HuH-7 (cell line): ENCODE results near the gene HPS4.
A peak's percentile ranks its signal among the peaks of the same experiment; 100 is the strongest.

Source experiments
- DNase-seq: peaks from one replicate; pipeline ENCODE4 v3.0.0; 2011; ENCODE audit warnings: low spot score

Gene HPS4

GRCh38 chr22:26496456-26496855, 12.9 kb upstream of the HPS4 start:
- DNase-seq = no peak

- no peak for DNase-seq
Observed at GRCh38 chr22:26494506-26494905, 10.9 kb upstream of the HPS4 start.

- DNase-seq = no peak
Observed at GRCh38 chr22:26492220-26492619, 8.6 kb upstream of the HPS4 start.

- peak; percentile 18 for DNase-seq
Observed at GRCh38 chr22:26489447-26490036, 6.0 kb upstream of the HPS4 start.

GRCh38 chr22:26487996-26488395, 4.4 kb upstream of the HPS4 start:
- no peak for DNase-seq

- DNase-seq = no peak
Observed at GRCh38 chr22:26486394-26486793, 2.8 kb upstream of the HPS4 start.

GRCh38 chr22:26485806-26486390, 2.3 kb upstream of the HPS4 start:
- DNase-seq = no peak

GRCh38 chr22:26485013-26485412, 1.4 kb upstream of the HPS4 start:
- no peak for DNase-seq

GRCh38 chr22:26484360-26484706, 750 bp upstream of the HPS4 start:
- DNase-seq = no peak

- no peak for DNase-seq
Observed at GRCh38 chr22:26483043-26483438, 542 bp downstream of the HPS4 start.

GRCh38 chr22:26482161-26482560, 1.4 kb downstream of the HPS4 start:
- no peak for DNase-seq

- DNase-seq = no peak
Observed at GRCh38 chr22:26481694-26482093, 1.9 kb downstream of the HPS4 start.

GRCh38 chr22:26481112-26481693, 2.4 kb downstream of the HPS4 start:
- no peak for DNase-seq

- DNase-seq = no peak
Observed at GRCh38 chr22:26480611-26480932, 3.0 kb downstream of the HPS4 start.

- peak; percentile 37 for DNase-seq
Observed at GRCh38 chr22:26479792-26480610, 3.6 kb downstream of the HPS4 start.

- DNase-seq = no peak
Observed at GRCh38 chr22:26479043-26479791, 4.4 kb downstream of the HPS4 start.

GRCh38 chr22:26477341-26477731, 6.2 kb downstream of the HPS4 start:
- DNase-seq = no peak

GRCh38 chr22:26476705-26477340, 6.8 kb downstream of the HPS4 start:
- no peak for DNase-seq

- no peak for DNase-seq
Observed at GRCh38 chr22:26474682-26475081, 8.9 kb downstream of the HPS4 start.

GRCh38 chr22:26471522-26471921, 12.1 kb downstream of the HPS4 start:
- DNase-seq = no peak

- DNase-seq = no peak
Observed at GRCh38 chr22:26470807-26471206, 12.8 kb downstream of the HPS4 start.

GRCh38 chr22:26466196-26466595, 17.4 kb downstream of the HPS4 start:
- no peak for DNase-seq
